SH-SY5Y (cell line): ENCODE measurements around the gene KLRG1.

Experiments
- GATA2 ChIP-seq: IDR thresholded peaks from 2 replicates; pipeline ENCODE4 v1.6.1; 2011; ENCODE audit warnings: mild to moderate bottlenecking, low read depth, low read length
- GATA3 ChIP-seq: IDR thresholded peaks from 2 replicates; pipeline ENCODE4 v1.6.1; 2011; ENCODE audit warnings: low read depth, mild to moderate bottlenecking, low read length, moderate library complexity

- no peak for TF ChIP-seq GATA2
- no peak for TF ChIP-seq GATA3
These were observed 46.9 kb downstream of the KLRG1 start for GRCh38 chr12:9036227-9036626.
